Activated T-cell treated with anti-CD3 and anti-CD28 coated beads, Interleukin-2, amount 50 U/mL, for 4 hours (primary cell): ENCODE measurements around the gene HEXD. TPM values are rescaled to one million over a fixed set of nuclear protein-coding genes. Genes with fewer than 3 reads are reported as not detected.
"Not testable (repeated sequence)": the region's sequence is repeated elsewhere in the genome, so short reads cannot be mapped to it uniquely, and the experiment has no call there.

Experiments used
- ATAC-seq, 2 donors: fragments of 200-7000 bp; cut with Tn5 transposase; one replicate each; pipeline ENCODE4 v1.10.0; 2021
- DNase-seq: peaks from one replicate; pipeline ENCODE4 v3.0.0-alpha.2; 2020
- H3K27me3 Mint-ChIP-seq: one replicate; pipeline ENCODE4 v1.8.0; 2021; ENCODE audit warnings: low read depth, mixed read lengths
- H3K36me3 Mint-ChIP-seq: one replicate; pipeline ENCODE4 v1.8.0; 2022; ENCODE audit warnings: mixed read lengths; ENCODE audit not compliant: insufficient read depth
- H3K4me1 Mint-ChIP-seq: one replicate; pipeline ENCODE4 v1.8.0; 2021; ENCODE audit warnings: low read depth, mixed read lengths
- H3K4me3 Mint-ChIP-seq: one replicate; pipeline ENCODE4 v1.8.0; 2021; ENCODE audit warnings: mild to moderate bottlenecking, moderate library complexity, mixed read lengths
- H3K9me3 Mint-ChIP-seq: one replicate; pipeline ENCODE4 v1.8.0; 2021; ENCODE audit warnings: mixed read lengths
- total RNA-seq, 3 donors: library from RNA; stranded (reverse); gene quantifications; one replicate each; pipeline ENCODE4 v1.2.1, GENCODE V29; 2021

The HEXD gene
- 10 to 100 TPM; 16.5 to 19.9 (median 19.0) TPM for total RNA-seq

DNA sequence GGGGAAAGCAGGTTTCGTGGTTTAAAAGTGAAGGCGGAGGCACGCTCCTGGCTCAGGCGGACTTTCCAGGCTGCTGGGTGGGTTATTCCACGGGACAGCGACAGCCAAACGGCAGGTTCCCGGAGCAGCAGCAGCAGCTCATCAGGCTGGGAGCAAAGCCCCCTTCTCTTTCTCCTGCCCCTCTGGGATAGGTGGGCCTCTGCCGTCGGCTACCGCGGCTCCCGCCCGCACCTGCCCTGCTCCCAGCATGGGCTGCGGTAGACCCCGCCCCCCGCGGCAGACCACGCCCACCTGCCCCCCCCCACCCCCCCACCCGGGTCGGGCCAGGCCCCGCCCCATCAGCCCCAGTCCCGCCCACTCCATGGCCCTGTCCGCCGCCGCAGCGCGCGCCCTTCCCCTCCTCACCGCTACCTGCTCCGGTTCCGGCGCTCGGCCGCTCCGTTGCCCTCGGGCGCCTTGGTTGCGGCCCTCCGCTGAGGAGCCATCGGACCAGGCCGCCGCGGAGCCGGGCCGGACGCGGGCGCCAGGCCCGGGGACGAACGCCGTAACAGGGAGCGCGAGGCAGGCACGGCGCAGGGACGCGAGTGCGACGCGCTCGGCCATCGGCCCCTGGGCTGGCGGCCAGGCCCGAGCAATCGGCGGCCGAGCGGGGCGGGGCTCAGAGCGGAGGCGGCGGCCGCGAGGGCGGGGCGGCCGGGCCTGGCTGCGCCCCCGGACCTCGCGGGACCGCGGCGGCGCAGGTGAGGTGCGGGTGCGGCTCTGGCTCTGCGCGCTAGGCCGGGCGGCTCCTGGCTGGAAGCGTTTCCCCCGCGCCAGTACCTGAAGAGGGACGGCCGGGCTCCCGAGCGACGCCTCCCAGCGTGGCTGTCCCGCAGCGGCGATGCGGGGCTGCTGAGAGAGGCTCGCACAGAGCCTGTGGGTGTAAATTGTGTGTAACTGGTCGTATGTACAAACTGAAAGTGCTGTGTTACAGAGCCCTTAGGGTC lies at the start of gene HEXD, which contains the start of gene OGFOD3:
TSS of gene HEXD (plus strand) at position 347 of the 986 bp plus-strand sequence. CDS start 1,453 bp downstream, outside the sequence.
TSS of gene OGFOD3 (minus strand) at position 586 of the 986 bp plus-strand sequence. CDS start at position 485, 101 bp downstream.
- ATAC-seq (peak; percentile 89), DNase-seq (peak; percentile 77)
- no peaks in the 10 kb centered on the region for H3K27me3 Mint-ChIP-seq
- H3K4me1 Mint-ChIP-seq, result peaks cover 28% of the 10 kb centered on the region
- H3K4me3 Mint-ChIP-seq, result peak within 1 kb of the TSS; percentile 79
- H3K36me3 Mint-ChIP-seq, result peaks cover 17% of the 10 kb centered on the region
- no peaks in the 10 kb centered on the region for H3K9me3 Mint-ChIP-seq

DNA sequence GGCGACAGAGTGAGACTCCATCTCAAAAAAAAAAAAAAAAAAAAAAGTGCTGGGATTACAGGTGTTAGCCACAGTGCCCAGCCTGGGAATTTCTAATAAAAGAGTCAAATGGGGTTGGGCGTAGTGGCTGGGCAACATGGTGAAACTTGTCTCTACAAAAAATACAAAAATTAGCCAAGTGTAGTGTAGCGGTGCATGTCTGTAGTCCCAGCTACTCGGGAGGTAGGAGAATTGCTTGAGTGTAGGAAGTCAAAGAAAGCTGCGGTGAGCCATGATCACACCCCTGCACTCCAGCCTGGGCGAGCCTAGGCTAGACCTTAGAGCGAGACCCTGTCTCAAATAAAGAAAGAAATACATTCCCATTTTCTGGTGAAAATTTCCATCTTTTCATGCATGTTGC lies 48.9 kb upstream of the HEXD start:
- H3K4me1 Mint-ChIP-seq, result peaks cover 21% of the 10 kb centered on the region
- no peak for ATAC-seq
- H3K4me3 Mint-ChIP-seq, result no peak overlapping the region
- peaks cover 34% of the 10 kb centered on the region for H3K27me3 Mint-ChIP-seq
- no peaks in the 10 kb centered on the region for H3K9me3 Mint-ChIP-seq
- no peaks in the 10 kb centered on the region for H3K36me3 Mint-ChIP-seq
- no peak for DNase-seq

DNA sequence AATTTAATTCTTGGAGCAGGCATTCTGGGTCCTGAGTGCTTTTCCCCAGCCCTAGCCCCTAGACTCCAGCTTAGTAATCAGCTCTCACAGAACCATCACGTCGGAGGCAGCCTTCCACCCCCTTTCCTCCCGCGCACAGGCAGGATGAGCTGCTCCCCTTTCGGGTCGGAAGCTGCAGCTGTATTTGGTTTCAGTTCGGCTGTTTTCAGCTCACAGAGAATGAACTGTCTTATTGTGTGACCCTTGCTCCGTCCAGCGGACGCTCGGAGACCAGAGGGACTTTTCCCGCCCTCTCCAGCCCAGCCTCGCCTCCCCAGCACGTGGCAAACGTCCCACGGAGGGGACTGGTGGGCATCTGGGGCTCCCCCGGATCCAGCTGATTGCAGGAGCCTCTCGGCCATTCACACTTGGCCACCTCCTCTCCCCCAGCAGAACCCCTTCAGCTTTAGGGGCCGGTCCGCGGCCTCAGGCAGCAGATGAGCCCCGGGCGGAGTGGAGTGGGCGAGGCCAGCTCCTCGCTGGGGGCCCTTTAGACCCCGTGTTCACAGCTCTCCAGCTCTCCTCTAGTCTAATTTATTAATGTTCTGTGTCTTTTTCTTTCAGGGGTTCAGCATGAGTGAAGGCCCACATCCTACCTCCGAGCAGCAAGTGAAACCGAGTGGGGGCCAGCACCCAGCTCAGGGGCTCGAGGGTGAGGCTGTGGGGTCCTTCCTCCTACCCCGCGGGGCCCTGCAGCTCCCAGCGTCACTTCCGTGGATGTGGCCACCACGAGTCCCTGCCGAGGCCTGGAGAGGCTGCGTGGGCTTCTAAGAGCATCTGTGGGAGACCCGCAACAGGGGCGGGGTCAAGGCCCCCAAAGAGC lies 47.4 kb upstream of the HEXD start:
- peak; percentile 48 to 62 for ATAC-seq
- Mint-ChIP-seq H3K9me3 (no peaks in the 10 kb centered on the region), H3K4me3 (peak overlapping the region; percentile 71), H3K27me3 (peaks cover 37% of the 10 kb centered on the region), H3K4me1 (peaks cover 21% of the 10 kb centered on the region), H3K36me3 (no peaks in the 10 kb centered on the region)
- DNase-seq, result peak; percentile 28

DNA sequence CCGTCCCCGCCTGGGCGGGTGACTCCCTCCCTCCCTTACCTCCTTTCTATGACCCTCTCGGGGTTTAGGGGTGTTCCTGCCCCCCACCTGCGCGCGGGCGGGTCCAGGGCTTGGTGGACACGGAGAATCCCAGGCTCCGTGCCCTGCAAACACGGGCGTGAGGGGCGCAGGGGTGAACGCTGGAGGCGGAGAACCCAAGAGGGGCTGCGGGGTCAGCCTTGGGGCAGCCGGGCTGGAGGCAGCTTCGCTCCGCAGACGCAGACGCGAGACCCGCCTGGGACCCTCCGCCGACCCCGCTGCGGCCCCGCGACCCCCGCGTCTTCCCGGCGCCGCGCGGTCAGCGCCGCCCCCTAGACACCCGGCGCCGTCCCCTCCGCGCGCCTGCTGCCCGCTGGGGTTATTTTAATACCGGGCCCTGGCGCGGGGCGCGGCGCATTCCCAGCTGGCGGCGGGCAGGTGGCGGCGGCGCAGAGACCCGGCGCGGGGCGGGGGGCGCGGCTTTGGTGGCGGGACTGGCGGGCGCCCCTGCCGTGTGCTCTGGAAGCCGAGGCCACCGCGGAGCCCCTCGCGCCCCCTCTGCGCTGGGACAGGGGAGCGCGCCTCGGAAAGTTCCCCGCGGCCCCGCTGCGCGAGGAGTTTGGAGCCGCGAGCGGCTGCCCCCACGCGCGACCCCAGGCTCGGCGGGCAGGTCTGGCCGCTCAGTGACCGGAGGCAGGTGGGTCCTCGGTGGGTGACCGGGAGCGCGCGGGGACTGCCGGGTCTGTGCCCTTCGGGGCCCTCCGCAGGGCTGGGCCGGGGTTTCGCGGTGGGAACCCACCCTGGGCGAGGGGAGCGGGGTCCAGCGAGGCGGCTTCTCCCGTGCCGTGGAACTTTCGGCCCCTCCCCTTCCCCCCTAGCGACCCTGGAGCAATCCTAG lies 46.6 kb upstream of the HEXD start, which contains the start of gene UTS2R:
TSS of gene UTS2R (plus strand) at position 433 of the 916 bp plus-strand sequence. CDS start 2,560 bp downstream, outside the sequence.
- H3K27me3 Mint-ChIP-seq, result peaks cover 44% of the 10 kb centered on the region
- DNase-seq, result no peak
- peaks cover 21% of the 10 kb centered on the region for H3K4me1 Mint-ChIP-seq
- no peaks in the 10 kb centered on the region for H3K36me3 Mint-ChIP-seq
- H3K9me3 Mint-ChIP-seq, result no peaks in the 10 kb centered on the region
- H3K4me3 Mint-ChIP-seq, result peak within 1 kb of the TSS; percentile 71
- ATAC-seq, result no peak

DNA sequence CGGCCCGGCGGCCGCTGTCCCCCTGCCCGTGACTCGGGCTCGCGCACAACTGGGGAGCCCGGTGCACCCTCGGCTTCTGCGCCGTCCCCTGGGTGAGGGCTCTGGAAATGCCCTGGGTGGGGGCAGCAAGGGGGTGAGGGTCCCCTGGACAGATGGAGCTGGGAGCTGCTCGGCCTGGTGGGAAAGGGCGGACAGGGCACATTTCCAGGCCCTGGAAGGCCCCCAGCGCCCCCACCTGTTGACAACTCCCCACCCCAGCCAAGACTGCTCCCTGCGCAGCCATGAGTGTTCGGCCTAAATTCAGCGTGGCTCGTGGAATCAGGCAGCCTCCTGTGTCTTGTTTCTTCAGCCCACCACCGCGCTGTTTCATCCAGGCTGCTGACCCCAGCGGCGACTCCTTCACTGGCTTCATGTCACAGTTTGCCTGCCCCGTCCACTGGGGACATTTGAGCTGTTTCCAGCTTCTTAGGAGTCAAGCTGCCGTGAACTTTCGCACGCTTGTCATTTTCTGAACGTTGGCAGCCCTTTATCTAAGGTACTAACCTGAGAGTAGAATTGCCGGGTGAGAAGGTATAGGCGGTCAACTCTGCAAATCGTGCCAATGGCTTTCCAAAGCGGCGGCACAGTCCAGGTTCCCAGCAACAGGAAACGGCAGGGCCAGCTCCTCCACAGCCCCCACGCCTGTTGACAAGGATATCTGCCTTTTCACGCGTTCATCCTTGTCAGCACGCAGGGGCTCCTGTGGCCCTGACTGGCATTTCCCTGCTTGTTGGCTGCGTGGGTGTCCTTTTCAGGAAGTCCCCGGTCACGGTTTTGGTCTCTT lies 45.7 kb upstream of the HEXD start:
- peaks cover 46% of the 10 kb centered on the region for H3K27me3 Mint-ChIP-seq
- no peaks in the 10 kb centered on the region for H3K36me3 Mint-ChIP-seq
- no peaks in the 10 kb centered on the region for H3K9me3 Mint-ChIP-seq
- H3K4me3 Mint-ChIP-seq, result no peak overlapping the region
- DNase-seq (no peak), ATAC-seq (no peak)
- peaks cover 21% of the 10 kb centered on the region for H3K4me1 Mint-ChIP-seq

DNA sequence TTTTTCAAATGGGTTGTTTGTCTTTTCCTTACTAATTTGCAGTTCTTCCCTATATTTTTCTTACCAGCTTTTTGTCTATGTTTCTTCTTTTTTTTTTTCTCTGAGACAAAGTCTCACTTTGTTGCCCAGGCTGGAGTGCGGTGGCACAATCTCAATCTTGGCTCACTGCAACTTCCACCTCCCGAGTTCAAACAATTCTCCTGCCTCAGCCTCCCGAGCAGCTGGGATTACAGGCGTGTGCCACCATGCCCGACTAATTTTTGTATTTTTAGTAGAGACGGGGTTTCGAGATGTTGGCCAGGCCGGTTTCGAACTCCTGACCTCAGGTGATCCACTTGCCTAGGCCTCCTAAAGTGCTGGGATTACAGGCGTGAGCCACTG lies 45.1 kb upstream of the HEXD start:
- H3K27me3 Mint-ChIP-seq, result peaks cover 46% of the 10 kb centered on the region
- H3K4me3 Mint-ChIP-seq, result not testable (repeated sequence)

DNA sequence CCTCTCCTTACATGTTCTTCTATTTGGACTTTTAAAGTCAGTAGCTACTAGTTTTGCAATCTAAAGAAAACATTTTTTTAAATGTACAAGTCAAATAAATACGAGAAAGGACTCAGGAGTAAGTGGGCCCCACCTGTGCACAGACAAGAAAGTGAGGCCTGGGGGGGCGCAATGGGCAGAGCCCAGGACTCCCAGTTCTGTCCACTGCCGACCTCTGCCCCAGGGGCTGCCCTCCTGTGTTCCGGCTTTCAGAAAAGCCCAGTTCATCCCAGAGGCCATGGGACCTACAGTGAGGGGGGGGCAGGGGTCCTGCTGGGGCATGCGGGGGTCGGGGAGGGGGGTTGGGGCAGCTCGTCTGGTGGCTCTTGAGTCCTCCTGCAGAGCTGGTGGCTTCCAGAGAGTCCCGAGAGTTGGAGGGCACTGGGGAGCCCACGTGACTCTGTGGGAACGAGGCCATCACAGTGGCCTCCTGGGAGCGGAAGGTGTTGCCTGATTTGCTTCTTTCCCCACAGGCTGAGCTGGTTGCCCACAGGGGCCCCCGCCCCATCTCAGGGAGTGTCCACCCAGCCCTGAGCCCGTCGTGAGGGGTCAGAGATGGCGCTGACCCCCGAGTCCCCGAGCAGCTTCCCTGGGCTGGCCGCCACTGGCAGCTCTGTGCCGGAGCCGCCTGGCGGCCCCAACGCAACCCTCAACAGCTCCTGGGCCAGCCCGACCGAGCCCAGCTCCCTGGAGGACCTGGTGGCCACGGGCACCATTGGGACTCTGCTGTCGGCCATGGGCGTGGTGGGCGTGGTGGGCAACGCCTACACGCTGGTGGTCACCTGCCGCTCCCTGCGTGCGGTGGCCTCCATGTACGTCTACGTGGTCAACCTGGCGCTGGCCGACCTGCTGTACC lies 44.2 kb upstream of the HEXD start:
- H3K4me1 Mint-ChIP-seq, result peaks cover 21% of the 10 kb centered on the region
- H3K36me3 Mint-ChIP-seq, result no peaks in the 10 kb centered on the region
- H3K27me3 Mint-ChIP-seq, result peaks cover 51% of the 10 kb centered on the region
- ATAC-seq (no peak), DNase-seq (no peak)
- no peak overlapping the region for H3K4me3 Mint-ChIP-seq
- H3K9me3 Mint-ChIP-seq, result no peaks in the 10 kb centered on the region

More for the DNA sequence above, 45.1 kb upstream of the HEXD start:
- not testable (repeated sequence) for ATAC-seq, H3K9me3 Mint-ChIP-seq, DNase-seq, H3K36me3 Mint-ChIP-seq
- peaks cover 21% of the 10 kb centered on the region for H3K4me1 Mint-ChIP-seq

DNA sequence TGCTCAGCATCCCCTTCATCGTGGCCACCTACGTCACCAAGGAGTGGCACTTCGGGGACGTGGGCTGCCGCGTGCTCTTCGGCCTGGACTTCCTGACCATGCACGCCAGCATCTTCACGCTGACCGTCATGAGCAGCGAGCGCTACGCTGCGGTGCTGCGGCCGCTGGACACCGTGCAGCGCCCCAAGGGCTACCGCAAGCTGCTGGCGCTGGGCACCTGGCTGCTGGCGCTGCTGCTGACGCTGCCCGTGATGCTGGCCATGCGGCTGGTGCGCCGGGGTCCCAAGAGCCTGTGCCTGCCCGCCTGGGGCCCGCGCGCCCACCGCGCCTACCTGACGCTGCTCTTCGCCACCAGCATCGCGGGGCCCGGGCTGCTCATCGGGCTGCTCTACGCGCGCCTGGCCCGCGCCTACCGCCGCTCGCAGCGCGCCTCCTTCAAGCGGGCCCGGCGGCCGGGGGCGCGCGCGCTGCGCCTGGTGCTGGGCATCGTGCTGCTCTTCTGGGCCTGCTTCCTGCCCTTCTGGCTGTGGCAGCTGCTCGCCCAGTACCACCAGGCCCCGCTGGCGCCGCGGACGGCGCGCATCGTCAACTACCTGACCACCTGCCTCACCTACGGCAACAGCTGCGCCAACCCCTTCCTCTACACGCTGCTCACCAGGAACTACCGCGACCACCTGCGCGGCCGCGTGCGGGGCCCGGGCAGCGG lies 43.4 kb upstream of the HEXD start:
- Mint-ChIP-seq H3K4me1 (peaks cover 21% of the 10 kb centered on the region), H3K36me3 (no peaks in the 10 kb centered on the region), H3K9me3 (no peaks in the 10 kb centered on the region), H3K27me3 (peaks cover 50% of the 10 kb centered on the region), H3K4me3 (no peak overlapping the region)
- no peak for ATAC-seq
- DNase-seq, result no peak

DNA sequence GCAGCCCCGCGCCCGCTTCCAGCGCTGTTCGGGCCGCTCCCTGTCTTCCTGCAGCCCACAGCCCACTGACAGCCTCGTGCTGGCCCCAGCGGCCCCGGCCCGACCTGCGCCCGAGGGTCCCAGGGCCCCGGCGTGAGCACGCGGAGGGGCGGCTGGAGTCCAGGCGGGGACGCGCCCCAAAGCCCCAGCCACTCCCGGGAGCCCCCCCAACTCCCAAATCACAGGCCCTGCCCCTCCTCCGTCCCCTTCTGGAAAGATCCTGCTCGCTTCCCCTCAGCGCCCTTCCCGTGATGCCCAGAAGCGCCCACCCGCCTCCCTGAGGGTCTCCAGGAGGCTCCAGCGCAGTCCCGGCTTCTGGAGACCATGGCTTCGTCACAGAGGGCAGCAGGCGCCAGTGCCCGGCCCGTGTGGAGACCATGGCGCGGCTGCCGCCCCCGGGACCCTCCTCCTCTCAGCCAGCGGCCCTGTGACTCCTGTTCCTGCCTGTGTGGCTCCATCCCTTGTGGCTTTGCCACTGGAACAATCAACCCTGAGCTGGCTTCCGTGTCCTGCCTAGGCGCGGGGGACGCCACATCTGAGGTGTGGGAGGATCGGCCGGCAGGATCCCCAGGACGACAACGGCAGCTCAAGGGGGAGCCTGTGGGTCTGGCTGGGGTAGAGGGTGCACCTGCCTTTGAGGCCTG lies 42.6 kb upstream of the HEXD start:
- DNase-seq, result no peak
- no peak for ATAC-seq
- Mint-ChIP-seq H3K4me3 (no peak overlapping the region), H3K4me1 (peaks cover 19% of the 10 kb centered on the region), H3K9me3 (no peaks in the 10 kb centered on the region), H3K36me3 (no peaks in the 10 kb centered on the region), H3K27me3 (peaks cover 53% of the 10 kb centered on the region)

DNA sequence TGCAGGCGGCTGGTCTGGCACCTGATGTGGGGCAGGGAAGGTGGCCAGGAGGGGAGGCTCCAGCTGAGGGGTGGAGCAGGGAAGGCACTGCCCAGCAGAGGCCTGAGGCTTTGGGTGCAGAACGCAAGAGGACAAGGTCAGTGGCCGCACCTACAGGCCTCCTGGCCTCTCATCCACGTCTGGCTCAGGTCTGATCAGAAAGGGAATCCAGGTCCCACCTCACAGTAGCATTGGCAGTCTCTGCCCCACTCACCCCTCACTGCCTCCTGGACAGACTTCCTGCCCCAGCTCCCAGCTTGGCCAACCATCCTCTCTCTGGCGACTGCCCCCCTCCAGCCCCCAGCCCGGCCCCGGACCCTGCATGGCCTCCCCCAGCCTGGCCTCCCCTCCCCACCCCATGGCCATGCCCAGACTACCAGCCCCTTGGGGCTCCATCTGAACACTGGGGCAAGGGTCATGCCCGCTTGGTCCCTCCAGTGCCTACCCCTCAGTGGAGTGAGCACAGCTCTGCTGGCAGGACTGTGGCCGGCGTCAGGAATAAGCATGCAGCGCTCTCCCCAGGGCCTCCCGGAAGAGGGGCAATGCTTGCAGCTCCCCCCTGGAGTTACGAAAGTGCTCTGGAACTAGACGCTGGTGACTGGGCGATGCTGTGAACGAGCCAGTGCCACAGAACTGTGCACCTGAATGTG lies 42.0 kb upstream of the HEXD start:
- no peak for ATAC-seq
- Mint-ChIP-seq H3K4me1 (peaks cover 13% of the 10 kb centered on the region), H3K36me3 (no peaks in the 10 kb centered on the region), H3K4me3 (no peak overlapping the region), H3K27me3 (peaks cover 54% of the 10 kb centered on the region), H3K9me3 (no peaks in the 10 kb centered on the region)
- no peak for DNase-seq

DNA sequence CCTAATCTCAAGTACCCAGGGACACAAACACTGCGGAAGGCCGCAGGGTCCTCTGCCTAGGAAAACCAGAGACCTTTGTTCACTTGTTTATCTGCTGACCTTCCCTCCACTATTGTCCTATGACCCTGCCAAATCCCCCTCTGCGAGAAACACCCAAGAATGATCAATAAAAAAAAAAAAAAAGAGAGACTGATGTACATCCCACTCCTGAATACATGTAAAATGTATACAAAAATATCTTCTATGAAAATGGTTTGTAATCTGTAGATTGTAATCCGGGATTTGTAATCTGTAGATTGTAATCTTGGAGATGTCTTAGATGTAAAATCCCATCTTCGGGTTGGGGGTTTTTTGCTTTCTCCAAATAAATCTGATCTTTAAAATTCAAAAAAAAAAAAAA lies 40.9 kb upstream of the HEXD start:
- DNase-seq, H3K4me3 Mint-ChIP-seq, H3K36me3 Mint-ChIP-seq, ATAC-seq, H3K9me3 Mint-ChIP-seq: not testable (repeated sequence)
- peaks cover 59% of the 10 kb centered on the region for H3K27me3 Mint-ChIP-seq
- H3K4me1 Mint-ChIP-seq, result peaks cover 14% of the 10 kb centered on the region
